ENCODE measurements around the gene CDC25C.

CDC25C gene

DNA sequence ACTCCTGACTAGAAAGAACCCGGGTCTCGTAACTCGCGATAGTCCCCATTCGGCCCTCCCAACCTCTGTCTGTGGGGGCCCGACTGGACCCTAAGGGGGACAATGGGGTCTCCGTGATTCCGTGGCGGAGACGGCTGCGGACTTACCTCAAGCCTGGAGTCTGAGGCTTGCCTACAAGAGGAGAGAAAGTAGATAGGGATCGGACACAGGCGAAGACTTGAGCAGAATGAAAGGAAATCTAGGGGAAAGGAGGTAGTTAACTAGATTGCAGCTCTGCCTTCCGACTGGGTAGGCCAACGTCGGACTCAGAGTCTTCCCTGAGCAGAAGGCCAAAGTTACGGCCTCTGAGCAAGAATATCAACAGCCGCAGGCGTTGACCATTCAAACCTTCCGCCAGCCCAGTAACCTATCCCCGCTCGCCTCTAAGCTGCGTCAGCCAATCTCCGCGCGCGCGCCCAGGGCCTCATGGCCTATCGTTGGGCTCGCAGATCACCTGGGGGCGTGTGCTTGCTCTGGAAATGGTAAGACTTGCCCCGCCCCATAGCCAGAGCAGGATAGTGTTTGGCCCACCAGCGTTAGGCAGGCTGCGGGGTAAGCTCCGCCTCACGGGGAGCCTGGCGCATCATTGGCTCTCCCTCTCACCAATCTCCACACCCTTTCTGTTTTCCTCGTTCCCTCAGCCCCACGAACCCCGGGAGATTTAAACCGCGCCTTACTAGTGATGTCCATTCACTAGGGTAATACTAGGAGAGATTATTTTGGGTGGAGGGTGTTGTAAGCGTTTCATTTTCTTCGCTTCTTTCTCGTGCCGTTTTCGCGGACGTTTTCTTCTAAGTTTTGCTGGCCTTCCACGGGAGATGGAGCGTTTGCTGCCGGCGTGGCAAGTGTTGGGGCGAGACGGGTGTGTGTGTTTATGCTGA lies at the start of gene CDC25C:
CDC25C (minus strand) TSS at position 356 of the 920 bp plus-strand sequence. CDS start 624 bp downstream, outside the sequence.
- DNase-seq: peak; percentile 98 to 99

DNA sequence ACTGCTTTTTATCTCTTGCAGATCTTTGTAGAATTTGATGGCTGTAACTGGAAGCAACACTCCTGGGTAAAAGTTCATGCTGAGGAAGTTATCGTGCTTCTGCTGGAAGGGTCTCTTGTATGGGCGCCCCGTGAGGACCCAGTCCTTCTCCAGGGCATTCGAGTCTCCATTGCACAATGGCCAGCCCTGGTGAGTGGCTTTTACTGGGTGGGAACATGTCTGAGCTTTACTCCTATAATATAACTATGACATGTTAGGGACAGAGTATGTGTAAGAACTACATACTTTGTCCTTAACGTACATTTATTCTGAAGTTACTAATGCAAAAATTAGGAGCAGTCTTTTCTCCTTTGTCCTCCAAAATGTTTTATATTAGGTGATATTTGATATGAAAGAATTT lies 41.0 kb upstream of the CDC25C start:
- DNase-seq: no peak

DNA sequence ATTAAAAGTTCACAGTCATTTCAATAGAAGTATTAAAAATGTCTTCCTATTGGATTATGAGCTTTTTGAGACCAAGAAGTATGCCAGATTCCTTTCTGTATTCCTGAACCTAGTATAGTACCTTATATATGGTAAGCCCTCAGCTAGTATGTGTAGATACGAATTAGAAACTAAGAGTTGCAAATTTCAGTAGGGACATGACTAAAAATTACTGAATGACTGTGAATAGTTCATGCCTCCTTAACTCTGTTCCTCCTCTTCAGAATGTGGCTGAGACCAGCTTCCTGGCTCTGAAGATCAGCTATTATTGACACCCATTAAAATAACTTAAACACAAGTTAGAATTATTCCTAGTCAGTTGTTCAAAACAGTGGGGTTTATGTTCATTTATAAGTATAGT lies 40.6 kb upstream of the CDC25C start:
- DNase-seq: no peak

DNA sequence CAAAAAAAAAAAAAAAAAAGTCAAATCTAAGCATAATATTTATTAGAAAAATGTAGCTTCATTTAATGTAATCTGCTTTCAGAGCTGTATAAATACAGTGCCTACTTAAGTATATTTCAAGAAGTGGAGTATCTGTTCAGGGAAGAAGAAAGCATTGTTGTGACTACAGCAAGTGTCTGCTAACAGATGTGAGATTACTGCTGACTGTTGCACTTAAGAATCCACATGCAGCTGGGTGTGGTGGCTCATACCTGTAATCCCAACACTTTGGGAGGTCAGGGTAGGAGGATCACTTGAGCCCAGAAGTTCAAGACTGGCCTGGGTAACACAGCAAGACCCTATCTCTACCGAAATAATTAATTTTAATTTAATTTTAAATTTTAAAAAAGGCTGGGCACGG lies 39.9 kb upstream of the CDC25C start:
- no peak for DNase-seq

DNA sequence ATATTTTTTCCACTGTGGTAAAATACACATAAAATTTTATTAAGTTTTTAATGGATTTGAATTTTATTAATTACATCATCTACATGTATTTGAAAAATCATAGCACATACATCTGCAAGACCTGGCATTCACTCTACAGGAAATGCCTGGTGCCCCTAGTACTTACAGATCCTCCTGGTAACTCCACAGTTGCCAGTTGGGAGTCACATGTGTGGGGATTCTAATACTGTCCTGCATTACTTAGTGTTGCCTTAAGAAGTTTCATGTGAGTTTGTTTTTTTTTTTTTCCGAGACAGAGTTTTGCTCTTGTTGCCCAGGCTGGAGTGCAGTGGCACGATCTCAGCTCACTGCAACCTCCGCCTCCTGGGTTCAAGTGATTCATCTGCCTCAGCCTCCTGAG lies 38.9 kb upstream of the CDC25C start:
- no peak for DNase-seq

DNA sequence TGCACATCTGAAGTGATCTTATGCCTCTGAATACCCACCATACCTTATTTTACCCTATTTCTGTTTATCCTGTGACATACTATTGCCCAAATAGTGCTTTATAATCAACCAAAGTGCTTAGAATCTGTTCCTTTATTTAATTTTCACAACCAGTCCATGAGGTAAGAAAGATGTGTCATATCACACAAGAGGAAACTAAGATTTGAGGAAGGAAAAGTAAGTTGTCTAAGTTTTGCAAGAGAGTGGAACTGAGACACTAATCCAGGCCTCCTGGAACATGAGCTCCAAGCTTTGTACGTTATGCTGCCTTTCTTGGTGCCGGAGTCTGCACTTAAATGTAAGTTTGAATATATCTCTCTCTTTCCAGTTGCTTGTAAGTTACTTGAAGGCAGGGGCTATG lies 38.1 kb upstream of the CDC25C start:
- DNase-seq: no peak

DNA sequence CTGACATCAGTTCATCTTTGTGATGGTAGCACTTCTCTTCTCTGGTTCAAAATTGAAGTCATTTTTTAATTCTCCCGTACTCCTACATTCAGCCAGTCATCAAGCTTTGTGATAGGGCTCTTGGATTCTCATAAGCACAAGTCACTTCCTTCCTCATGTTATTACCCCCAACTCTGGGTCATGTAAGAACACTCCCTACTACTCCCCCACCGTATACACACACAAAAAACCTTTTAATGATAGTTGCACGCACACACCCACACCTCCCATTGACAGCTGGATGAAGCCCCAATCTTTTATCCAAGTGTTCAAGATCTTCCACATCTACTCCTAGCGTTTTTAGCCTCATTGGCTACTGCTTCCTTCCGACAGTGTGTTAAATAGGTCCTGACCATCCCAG lies 37.7 kb upstream of the CDC25C start:
- DNase-seq: no peak

DNA sequence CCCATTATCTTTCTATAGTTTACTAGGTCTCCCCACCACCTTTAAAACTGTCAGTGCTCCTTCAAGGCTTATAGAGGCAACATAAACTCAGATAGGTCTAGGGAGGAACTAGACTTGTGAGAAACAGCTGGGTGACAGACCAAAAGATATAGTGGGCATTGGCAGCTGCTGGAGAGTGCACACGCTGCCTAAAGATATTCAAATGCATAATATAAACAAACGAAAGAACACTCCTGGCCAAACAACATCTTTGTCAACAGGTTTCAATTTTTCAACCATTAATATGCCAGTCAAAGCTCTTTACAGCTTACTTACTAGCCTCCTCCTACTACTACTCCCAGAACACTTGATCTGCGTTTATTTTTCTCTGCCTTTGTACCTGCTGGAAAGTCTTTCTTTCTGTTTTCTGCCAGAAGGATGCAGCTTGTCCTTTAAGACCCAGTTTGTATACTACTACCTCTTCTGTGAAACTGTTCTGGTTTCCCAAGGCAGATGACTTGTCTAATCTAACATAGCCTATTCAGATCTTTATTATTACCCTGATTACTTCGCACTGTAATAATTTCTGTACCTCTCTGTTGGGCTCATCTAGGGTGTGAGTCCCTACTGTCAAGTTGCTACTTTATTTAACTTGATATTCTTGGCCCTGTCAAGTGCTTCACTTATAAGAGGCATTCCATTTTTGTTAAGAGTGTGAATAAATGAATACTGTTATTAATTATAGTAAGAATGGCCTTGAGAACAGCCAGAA lies 35.2 kb upstream of the CDC25C start:
- peak; percentile 12 to 20 for DNase-seq

DNA sequence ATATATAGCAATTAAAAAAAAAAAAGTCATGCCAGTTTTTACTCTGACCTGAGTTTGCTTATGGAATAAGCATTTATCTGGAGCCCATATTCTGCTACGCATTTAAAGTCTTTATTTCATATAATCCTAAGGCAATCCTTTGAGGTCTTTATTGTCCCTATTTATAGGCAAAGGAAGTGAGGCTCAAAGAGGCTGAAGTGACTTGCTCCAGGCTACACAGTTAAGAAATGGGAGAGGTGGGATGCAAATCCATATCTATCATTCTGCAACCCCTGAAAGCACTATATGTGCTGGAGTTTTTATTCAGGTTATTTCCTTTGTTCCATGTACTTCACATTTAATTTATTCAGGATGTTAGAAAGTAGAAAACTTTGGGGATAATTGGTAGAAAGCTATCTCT lies 33.0 kb upstream of the CDC25C start:
- no peak for DNase-seq

DNA sequence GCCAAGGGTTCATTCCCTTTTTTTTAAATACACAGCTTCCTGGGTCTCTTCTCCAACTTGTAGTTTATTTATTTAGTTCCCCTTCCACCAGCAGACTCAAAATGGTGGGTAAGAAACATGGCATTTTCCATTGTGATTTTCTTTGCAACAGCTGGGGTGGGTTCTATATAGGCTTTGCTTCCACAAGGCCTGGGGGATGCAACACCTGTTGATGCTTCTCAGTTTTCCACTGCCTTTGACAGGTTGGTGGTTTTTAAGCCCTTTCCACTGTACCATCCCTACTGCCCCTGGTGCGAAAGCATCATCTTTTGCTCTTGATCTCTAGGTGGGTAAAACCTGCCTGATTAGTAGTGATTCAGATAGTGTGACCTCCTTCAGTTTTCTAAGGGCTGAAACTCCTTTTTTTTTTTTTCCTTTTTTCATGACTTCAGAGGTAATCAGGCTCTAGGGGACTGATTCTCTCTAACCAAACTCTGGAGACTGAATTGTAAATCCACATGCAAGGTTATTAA lies 29.4 kb upstream of the CDC25C start:
- no peak for DNase-seq

DNA sequence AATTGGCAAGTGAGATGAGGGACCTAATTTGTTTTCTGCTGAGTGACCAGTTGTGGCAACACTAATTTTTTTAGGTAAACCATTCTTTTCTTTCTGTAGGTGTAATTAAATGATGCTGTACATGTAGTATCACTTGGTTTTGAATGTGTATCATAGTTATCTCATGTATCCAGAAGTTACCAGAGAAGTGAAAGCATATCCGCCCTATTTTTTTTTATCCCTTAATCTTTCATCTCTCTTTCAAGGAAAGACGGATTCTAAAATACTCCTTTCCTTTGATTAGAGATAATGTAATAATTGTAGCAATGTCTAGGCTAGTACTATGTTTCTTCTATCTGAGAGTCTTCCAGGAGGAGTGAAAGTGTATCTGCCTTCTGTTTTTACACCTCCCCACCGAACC lies 28.0 kb upstream of the CDC25C start:
- no peak for DNase-seq

DNA sequence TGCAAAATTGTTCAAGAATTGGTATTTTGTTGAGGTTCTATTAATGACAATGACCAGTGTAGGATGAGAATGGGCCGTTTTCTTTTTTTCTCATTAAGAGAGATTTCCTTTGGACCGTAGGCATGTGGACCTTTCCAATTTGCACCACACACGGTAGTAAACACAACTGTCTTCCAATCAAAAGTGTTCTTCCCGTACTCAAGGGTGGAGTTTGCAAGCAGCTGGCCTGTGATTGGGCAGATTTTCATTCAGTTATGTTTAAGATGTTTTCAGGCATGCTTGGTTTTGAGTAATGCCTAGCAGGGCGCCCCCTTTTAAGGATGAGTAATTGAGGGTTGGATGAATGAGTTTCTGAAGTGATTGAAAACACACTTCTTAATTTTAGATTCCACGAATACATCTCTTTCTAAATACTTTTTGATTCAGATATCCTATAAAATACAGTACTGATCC lies 23.3 kb upstream of the CDC25C start:
- DNase-seq: peak; percentile 52 to 59

DNA sequence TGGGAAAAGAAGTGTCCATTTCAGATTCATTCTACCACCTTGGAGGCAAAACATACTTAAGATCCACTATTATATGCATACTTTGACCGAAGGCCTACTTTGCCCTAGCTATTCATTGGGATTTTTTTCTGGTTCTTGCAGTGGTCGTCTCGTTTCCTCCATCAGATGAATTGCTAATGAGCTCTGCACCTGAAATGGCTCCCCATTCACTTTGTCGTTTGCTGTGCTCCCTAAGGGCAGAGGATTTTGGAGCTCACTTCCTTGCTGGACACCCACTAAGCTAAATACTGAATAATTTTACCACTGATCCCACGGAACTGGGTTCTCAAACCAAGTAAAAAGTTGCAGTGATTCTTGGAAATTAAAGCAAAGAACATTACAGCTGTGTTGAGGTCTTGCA lies 22.8 kb upstream of the CDC25C start:
- no peak for DNase-seq

DNA sequence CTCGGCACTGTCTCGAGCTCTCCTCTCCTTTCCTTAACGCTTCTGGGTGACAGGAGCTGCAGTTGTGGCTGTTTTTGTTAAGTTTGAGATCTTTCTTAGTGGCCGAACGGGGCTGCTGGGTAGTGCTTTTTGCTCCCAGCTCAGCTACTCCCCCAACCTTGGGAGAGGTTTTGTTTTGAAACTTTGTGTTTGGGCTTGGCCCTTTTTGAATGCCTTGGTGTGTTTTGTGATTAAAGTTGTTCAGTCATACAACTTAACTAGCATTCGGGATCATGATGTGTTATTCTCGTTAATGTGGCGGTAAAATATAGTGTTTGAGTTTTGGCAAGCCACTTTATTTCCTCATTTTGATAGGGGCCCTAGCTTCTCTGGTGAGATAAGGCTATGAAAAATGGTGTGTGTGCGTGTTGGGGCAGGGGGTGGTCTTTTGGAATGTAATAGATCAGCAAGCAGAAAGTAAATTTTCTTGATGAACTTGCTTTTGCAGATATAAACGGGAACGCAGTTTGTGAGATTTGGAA lies 22.0 kb upstream of the CDC25C start:
- no peak for DNase-seq

DNA sequence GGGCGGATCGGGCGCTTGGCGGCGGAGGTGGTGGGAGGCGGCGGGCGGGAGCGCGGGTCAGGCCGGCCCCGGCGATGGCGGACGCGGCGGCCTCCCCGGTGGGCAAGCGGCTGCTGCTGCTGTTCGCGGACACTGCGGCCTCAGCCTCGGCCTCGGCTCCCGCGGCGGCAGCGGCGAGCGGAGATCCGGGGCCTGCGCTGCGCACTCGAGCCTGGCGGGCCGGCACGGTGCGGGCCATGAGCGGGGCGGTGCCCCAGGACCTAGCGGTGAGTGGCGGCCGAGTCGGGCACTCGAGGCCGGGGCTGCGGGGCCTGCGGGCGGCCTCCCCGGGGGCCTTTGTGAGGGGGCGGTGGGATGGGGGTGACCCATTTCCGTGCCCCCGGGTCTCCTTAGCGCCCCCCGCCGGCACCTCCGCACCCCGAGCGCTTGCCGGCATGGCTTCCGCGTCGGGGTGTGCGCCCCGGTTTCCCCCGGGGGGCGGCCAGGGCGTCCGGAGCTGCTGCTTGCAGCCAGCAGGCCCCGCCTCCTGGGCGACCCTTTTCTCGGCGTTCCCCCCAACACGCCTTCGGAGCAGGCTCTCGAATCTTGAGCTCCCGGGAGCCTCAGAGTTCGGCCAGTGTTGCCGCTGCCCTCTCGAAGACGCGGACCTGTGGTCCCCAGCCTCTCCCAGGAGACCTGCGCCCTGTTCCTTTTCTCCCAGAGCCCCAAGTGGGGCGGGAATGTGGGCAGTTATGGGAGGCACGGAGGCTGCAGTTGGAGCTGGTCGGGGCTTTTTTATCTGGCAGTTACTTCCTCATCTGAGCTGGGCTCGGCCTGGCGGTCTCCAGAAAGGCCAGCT lies 21.3 kb upstream of the CDC25C start:
- peak; percentile 63 to 81 for DNase-seq

DNA sequence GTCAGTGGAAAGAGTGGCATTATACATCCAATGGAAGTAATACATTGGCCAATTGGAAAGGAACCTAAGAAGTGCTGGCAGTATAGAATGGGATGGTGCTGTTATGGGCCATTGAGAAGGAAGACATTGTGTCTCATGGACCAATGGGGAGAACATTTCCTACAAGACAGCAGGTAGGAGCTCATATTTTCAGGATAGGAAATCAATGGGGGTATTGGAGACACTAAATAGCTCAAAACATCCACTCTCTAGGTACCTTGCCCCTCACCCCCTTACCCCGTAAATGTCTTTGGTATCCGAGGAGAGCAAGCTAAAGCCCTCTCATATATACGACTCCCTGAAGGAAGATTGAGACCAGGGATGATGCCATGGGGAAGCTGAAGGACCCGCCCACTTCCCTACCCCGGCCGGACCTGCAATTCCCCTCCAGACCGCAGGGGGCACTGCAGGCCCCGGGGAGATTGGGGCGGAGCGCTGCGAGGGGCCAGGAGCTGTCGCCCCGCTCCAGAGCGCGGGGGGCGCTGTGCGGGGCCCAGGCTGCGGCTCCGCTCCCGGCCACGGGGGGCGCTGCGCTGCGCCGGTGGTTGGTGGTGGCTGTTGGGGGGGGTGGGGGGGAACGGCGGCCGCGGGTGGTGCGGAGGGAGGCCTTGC lies 20.6 kb upstream of the CDC25C start, which contains the start of gene KDM3B:
KDM3B (plus strand) TSS at position 615 of the 651 bp plus-strand sequence. CDS start 111 bp downstream, outside the sequence.
- DNase-seq: peak; percentile 13 to 89

DNA sequence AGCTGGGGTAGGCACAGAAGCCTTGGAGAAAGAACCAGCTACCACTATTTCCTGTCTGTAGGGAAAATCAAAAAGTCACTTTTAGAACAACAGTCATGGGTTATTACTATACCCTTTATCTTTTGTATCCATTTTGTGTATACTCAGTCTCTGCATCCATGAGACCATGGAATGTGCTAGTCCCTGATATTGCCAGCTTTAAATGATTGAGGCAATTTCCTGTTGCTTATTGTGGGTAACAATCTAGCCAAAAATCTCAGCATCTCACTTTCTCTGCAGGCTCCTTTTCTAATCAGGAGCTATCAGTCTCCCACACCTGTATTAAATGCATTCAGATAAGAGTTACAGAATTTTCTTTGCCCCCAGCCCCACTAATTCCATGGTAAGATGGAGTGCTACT lies 19.9 kb upstream of the CDC25C start:
- DNase-seq: no peak

DNA sequence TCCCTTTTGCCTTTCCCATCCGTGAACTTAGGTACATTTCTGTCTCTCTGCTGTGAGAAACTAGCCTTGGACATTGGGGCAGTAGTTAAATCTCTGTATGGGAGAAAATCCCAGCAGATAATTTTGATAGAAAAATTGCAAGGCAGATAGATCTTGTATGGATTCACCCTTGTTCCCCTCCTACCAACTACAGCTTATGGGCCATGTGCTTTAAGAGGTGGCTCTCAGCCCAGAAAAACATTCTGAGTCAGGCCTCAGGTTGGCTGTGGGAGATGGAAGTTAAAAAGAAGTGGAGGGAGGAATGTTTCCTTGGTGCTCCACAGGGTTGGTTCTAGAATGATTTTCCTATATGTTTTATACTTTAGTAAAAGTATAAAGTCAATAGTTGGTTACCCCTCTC lies 19.5 kb upstream of the CDC25C start:
- DNase-seq: no peak

DNA sequence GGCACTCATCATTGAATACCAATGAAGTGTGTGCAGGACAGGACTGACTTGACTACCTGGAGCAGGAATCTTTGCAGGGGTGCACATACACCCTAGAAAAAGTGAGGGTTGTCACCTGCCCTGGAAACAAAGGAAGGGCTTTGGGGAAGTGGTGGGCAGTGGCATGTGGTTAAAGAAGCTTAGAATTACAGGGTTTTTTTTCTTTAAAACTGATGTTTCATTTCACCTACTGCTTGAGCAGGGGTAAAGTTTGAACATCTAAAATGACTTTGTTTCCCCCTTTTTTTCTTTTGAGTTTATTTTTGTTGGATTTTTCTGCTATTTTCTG lies 18.9 kb upstream of the CDC25C start:
- DNase-seq: no peak

DNA sequence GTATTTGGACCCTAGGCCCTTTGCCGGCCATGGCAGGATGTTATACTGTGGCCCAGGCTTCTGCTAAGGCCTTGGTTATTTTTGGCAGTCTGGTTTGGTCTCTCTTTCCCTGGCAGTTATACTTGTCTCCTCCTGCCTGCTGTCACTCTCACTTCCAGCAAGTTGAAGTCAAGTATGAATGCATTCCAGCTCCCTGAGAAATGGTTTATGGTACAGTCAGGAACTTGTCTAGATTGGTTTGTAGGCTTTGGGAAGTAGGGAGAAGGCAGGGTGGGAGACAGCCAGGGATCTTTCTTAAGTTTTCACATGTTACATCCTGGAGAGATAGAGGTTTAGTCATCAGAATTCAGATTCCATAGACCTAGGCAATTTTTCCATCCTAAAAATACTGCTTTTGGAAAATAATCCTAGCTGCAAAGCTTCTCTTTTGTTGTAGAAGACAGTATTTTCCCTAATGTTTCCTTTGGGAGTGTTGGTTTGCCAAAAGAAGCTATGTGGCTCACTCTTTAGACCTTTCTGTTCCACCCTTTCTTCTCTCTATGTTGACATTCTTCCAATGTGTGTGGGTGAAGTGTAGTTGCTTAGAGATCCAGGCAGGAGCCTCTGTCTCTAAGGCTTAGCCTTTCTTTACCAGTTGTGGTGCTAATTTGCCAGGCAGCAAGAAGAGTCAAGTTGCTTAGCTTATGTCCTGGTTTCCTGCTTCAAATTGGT lies 18.4 kb upstream of the CDC25C start:
- DNase-seq: no peak

DNA sequence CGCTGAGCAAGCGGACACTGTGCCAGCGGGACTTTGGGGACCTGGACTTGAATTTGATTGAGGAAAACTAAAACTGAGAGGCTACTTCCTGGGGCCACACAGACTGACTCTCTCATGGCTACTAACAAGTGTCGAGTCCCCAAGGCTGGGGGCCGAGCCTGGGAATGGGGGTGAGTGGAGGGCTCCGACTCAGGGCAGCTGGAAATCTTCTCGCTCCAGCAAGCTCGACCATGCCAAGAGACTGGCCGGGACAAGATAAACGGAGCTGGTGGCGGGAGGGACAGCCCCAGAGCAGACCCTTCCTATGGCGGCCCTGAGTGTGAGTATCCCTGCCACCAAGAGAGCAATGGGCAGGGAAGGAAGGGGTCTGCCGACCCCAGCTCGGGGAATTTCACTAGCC lies 15.3 kb upstream of the CDC25C start:
- DNase-seq: no peak

Measured in NCI-H526 (cell line).